SW480 (cell line): Measurements from ENCODE around the gene DYNC1LI2.
A peak's percentile ranks its signal among the peaks of the same experiment; 100 is the strongest.
"Not testable (repeated sequence)": the region's sequence is repeated elsewhere in the genome, so short reads cannot be mapped to it uniquely, and the experiment has no call there.

ENCODE experiments used
- DNase-seq: peaks from one replicate; pipeline ENCODE4 v3.0.0-alpha.2; 2016; ENCODE audit warnings: low spot score

Gene DYNC1LI2

GRCh38 chr16:66751303-66751991, at the start of gene DYNC1LI2:
DYNC1LI2 (minus strand) TSS chr16:66751609; CDS start chr16:66751591, 18 bp downstream.
- peak; percentile 68 for DNase-seq

GRCh38 chr16:66800856-66801255, 49.4 kb upstream of the DYNC1LI2 start:
- no peak for DNase-seq

GRCh38 chr16:66798161-66798560, 46.8 kb upstream of the DYNC1LI2 start:
- no peak for DNase-seq

DNA sequence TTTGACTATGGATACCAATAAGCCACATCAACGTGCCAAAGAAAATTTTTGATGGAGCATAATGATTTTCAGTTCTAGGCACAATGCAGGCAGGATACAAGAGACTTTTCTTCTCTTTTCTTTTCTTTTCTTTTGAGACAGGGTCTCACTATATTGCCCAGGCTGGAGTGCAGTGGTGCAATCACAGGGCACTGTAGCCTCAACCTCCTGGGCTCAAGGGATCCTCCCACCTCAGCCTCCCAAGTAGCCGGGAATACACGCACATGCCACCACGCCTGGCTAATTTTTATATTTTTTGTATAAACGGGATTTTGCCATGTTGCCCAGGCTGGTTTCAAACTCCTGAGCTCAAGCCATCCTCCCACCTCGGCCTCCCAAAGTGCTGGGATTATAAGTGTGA, 42.6 kb upstream of the DYNC1LI2 start:
- not testable (repeated sequence) for DNase-seq

- no peak for DNase-seq
These were observed 38.8 kb upstream of the DYNC1LI2 start for GRCh38 chr16:66790130-66790733.

DNA sequence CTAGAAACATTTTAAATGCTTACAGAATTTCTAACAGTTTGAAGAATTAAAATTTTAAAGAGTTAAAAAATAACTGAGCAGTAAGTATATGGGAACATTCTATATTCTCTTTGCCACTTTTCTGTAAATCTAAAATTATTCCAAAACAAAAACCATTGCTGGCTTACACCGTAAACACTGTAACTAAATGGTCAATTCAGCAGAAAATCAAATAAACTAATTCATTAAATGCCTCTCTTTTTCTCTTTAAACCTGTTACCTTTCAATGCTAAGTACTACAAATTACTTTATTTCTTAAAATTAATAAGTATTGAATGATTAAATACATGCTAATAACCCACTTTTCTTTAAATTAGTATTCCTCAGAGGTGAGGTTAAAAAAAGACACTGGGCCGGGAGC, 36.0 kb upstream of the DYNC1LI2 start:
- no peak for DNase-seq

DNA sequence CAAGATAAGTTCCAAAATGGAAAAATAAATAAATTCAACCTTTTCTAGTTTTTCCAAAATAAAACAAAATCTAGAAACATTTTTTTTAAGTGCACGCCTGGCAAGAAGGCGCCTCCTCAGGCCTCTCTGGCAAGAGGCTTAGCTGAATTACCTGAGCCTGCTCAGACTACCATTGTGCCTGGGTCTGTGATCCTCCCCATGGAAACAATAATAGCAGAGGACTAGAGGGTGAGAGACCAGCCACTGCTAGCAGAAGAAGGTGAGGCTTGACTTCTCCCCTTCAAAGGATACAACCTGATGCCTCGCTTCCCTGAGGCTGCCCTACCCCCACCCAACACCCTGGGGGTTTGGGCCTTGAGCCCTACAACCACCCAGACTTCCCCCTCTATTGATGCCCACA, 35.1 kb upstream of the DYNC1LI2 start:
- no peak for DNase-seq

GRCh38 chr16:66776457-66776856, 25.0 kb upstream of the DYNC1LI2 start:
- no peak for DNase-seq

DNA sequence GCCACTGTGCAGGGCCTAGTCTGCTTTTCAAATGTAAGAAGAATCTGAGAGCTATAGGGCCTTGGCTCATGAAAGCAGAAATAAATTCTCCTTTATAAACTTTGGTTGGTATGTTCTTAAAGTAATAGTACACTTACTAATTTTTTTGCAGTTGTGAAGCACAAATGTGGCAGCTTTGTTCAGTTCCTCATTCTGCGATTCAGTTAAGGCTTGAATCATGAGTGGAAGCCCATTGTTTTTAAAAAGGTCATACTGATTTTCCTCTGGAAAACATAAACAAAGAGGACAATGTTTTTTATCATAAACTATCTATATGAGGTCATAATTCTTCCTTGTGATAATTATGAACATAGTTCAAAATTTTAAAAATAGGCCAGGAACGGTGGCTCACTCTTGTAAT, 23.6 kb upstream of the DYNC1LI2 start:
- DNase-seq = no peak

DNA sequence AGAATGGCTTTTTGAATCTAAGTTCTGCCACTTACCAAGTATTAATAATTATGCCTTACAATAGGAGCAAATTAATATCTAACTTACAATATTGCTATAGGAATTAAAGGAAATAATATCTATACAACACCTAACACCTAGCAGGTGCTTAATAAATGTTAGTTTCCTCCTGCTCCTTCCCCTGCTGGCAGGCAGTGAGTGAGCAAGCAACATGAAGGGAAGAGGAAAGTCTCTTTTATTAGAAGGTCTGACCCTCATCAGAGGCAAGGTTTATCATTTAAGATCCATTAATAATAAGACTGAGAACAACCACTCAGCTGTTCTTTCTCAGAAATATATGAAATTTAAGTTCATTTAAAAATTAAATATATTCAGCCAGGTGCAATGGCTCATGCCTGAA, 6.7 kb upstream of the DYNC1LI2 start:
- DNase-seq = no peak

DNA sequence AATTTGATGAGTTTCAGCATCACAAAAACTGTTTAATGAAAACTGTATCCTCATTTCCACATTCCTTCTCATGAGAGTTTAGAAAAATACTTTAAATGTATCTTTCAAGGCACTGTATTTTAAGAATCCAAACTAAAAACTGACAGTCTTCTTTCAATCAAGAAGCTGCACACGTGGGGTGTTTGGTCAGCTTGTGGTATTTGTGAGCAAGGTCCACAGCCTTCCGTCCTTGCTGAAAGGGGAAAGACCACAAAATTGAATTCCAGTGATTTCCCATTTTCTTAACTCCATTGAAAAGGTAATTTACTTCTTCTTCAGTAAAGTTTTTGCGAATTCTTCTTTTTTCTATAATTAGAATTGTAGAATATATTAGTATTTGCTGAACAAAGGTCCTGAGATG, 3.4 kb upstream of the DYNC1LI2 start:
- DNase-seq = no peak

DNA sequence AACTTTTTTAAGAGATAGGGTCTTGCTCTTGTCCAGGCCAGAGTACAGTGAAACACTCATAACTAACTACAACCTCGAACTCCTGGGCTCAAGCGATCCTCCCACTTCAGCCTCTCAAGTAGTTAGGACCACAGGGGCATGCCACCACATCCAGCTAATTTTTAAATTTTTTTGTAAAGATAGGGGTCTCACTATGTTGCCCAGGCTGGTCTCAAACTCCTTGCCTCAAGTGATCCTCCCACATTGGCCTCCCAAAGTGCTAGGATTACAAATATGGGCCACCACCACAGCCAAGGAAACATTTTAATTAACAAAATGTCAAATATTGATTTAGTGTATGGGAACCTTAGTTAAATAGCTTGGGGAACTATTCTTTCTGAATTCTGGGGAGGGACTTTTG, 2.8 kb upstream of the DYNC1LI2 start:
- DNase-seq = no peak

- DNase-seq = no peak
These were observed 1.5 kb upstream of the DYNC1LI2 start for GRCh38 chr16:66752958-66753357.

DNA sequence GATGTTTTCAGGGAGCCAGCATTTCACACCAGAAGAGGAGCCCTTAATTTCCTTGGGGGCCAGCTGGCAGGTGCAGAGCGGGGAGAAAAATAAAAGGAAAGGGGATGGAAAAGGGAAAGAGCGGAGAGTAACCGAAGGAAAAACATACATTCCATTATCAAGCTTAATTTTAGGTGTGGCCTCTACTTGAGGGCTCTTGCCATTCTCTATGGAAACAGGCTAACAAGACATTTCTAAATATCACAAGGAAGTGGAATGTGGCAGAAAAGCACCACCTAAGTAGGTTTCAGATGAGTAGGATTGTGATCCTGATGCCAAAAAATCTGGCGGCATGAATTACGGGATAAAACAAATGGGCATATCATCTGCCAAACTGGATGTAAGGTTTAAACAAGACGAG, 970 bp upstream of the DYNC1LI2 start:
- DNase-seq = no peak

DNA sequence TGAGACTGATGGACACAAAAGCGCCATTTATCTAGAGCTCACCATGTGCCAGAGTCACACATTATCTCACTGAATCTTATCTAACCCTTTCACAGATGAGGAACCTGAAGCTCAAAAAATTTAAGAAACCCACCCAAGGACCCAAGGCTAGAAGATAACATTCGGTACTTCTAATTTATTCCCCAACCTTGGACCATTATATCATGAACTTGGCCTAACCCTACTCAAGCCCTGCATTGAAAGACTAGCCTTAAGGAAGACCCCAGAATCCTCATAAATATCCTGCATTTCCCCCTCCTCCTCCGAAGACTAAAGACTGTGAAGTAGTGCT, 548 bp upstream of the DYNC1LI2 start:
- no peak for DNase-seq

GRCh38 chr16:66751053-66751302, 431 bp downstream of the DYNC1LI2 start:
- DNase-seq = no peak

GRCh38 chr16:66750279-66751052, 943 bp downstream of the DYNC1LI2 start:
- DNase-seq = no peak

DNA sequence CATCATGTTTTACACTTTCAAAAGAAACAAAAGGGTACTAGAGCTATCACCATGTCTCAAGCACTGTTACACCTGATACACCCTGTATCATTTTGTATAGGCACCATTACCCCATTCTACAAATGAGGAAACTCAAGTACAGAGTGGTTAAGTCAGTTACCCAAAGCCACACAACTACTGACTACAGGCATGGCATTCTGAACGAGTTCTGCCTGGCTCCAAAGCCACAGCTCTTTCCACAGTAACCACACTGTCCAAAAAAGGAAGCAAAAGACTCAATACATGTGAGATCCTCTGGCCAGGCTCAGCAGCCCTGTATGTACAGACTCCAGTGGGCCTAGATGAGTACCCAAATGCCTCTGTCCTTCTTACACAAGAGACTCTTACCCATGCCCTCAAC, 4.7 kb downstream of the DYNC1LI2 start:
- no peak for DNase-seq

- DNase-seq = no peak
These were observed 5.4 kb downstream of the DYNC1LI2 start for GRCh38 chr16:66746048-66746447.

DNA sequence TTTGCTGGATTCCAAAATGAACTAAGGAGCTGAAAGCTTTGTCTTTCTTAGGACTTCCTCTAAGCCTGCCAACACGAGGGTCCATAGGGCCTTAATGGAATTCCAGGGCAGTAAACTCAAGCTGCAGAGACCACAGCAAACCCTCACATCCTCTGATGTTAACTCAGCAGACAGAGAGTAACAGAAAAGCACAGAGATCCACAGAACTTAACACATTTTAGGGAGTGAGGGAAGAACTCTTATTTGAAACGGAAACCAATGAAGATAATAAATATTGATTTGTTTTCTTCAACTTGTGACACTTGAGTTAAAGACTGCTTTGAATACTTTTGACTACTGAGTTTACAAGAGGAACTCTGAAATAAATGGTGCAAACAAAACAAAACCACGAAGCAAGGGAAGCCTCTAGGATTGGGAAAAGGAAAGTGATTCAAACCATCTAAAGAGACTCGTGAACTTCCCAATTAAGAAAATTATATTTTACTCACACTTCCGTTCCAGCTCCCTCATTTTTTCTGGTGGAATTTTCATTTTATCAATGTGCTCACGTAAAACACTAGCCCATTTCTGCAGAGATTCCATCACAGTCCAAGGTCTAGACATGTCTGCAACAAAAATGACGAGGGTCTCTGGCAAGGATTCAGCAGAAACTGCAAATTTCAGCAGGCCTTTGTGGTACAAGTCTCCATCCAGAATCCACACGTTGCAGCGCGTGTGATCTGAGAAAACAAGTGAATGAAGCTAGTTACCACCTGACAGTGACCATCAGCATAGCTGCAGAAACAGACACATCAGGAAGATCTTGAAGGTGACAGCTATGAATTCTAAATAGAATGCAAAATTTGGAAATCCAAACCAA, 9.2 kb downstream of the DYNC1LI2 start:
- DNase-seq = peak; percentile 9

DNA sequence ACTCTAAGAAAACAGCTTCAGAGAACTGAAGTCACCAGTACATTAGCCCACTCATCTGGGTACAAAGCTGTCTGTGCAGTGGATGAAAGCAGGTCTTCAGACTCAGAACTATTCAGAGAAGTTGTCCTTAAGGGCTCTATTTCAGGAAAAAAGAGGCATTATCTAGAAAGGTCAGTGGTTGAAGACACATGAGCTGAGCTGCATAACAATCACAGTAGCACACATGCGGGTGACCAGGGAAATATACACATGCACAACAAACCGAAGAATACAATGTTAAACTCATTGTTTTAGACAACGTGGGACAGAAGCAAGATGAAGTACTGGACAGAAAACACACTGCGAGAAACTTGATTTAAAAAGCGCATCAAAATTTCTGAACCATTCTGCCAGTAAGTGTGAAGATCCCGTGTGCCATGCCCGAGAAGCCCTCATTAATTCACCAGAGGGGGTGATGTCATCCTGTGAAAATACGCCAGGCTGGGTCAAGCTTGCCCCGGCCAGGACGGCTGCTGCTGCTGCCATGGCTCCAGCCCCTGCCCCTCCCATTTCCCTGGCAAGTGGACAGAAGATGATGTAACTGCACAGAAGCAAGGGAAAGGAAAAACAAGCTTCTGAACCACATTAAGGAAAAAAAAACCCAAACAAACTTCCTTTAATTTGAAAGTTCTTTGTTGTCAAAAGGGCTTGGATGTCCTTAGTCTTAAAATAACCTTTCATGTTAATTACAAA, 10.1 kb downstream of the DYNC1LI2 start:
- DNase-seq = peak; percentile 71

GRCh38 chr16:66740533-66740932, 10.9 kb downstream of the DYNC1LI2 start:
- no peak for DNase-seq
